Bronchial epithelial cell (primary cell): ENCODE measurements around the gene MYO1D. TPM values are rescaled to one million over a fixed set of nuclear protein-coding genes. Genes with fewer than 3 reads are reported as not detected.

Source experiments
- DNase-seq: peaks from one replicate; pipeline ENCODE4 v3.0.0-alpha.2; 2010; ENCODE audit warnings: low read depth
- FAIRE-seq: peaks from 2 replicates; lab custom pipeline; 2011; peaks lifted over from hg19 to GRCh38; lab: Jason Lieb, UNC
- H3K27me3 ChIP-seq: 2 replicates; pipeline ENCODE4 v1.5.1; 2011; ENCODE audit warnings: low read length; ENCODE audit not compliant: control insufficient read depth, insufficient read depth
- H3K36me3 ChIP-seq: 2 replicates; pipeline ENCODE4 v1.5.1; 2011; ENCODE audit warnings: low read length; ENCODE audit not compliant: control insufficient read depth, insufficient read depth
- H3K4me3 ChIP-seq: 2 replicates; pipeline ENCODE4 v1.5.1; 2011; ENCODE audit warnings: mild to moderate bottlenecking, low read depth, low read length, control low read depth
- total RNA-seq: library from RNA; depleted of rRNA; stranded (reverse); fragments of >200 nt; gene quantifications from 2 replicates; pipeline ENCODE4 v1.2.1, GENCODE V29; 2014
- TF ChIP-seq, protein P1 (sequence below): IDR thresholded peaks from 2 replicates; pipeline ENCODE4 v1.5.1; 2011; ENCODE audit warnings: mild to moderate bottlenecking, moderate library complexity, low read length, control low read depth, inconsistent platforms; ENCODE audit not compliant: insufficient read depth, severe bottlenecking

MYO1D gene
- total RNA-seq, 1 donor from 2014 or later, result 35.8 TPM

DNA sequence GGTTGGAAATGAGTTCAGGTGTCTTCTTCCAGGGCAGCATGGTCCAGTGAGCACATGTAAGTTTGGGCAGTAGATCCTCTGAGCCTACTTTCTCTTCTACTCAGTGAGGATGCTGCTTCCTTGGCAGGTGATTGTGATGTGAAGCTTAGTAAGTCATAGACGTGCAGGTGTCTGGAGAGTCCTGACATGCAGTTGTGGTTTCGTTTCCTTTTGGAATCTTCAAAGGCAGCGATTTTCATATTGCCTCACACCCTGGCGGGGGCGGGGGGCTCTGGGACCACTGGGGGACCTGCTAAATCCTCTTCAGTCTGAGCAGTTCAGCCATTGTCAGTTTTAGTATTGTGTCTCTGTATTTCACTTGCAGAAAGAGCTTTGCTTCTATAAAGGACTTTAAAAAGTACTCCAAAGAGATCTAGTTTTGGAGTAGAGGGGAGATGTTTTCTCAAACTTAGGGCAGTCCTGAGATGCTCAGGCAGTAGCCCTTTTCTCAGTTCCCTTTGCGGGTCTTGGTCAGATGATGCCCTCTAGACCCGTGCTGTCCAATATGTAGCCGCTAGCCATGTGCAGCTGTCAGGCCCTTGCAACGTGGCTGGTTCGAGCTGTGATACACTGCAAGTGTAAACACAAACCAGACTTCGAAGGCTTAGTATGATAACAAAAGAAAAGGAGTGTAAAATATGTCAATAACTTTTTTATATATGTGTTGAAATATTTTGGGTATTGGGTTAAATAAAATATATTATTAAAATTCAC, 394.2 kb downstream of the MYO1D start:
- FAIRE-seq (no peak), DNase-seq (no peak)
- Histone ChIP-seq H3K4me3 (no peak overlapping the region), H3K36me3 (peaks cover 11% of the 10 kb centered on the region), H3K27me3 (no peaks in the 10 kb centered on the region)
- TF ChIP-seq, protein P1, sequence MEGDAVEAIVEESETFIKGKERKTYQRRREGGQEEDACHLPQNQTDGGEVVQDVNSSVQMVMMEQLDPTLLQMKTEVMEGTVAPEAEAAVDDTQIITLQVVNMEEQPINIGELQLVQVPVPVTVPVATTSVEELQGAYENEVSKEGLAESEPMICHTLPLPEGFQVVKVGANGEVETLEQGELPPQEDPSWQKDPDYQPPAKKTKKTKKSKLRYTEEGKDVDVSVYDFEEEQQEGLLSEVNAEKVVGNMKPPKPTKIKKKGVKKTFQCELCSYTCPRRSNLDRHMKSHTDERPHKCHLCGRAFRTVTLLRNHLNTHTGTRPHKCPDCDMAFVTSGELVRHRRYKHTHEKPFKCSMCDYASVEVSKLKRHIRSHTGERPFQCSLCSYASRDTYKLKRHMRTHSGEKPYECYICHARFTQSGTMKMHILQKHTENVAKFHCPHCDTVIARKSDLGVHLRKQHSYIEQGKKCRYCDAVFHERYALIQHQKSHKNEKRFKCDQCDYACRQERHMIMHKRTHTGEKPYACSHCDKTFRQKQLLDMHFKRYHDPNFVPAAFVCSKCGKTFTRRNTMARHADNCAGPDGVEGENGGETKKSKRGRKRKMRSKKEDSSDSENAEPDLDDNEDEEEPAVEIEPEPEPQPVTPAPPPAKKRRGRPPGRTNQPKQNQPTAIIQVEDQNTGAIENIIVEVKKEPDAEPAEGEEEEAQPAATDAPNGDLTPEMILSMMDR, result no peak

DNA sequence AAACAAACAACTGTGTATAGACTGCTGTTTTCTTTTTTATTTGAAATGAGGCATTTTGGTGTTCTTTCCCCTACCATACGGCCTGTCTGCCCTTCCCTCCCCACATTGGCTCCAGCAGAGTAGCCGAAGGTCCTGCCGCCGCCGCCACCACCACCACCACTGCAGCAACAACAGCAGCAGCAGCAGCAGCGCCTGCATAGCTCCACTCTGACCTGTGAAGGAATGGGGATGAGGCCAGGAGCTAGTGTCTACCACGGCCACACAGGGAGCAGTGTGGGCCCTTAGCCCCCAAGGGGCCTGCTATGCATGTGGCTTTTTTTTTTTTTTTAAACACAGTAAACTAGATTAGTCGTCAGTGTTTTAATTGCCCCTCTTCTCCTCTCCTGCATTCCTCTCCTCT, 395.7 kb downstream of the MYO1D start:
- H3K36me3 ChIP-seq, result peaks cover 21% of the 10 kb centered on the region
- FAIRE-seq, result no peak

DNA sequence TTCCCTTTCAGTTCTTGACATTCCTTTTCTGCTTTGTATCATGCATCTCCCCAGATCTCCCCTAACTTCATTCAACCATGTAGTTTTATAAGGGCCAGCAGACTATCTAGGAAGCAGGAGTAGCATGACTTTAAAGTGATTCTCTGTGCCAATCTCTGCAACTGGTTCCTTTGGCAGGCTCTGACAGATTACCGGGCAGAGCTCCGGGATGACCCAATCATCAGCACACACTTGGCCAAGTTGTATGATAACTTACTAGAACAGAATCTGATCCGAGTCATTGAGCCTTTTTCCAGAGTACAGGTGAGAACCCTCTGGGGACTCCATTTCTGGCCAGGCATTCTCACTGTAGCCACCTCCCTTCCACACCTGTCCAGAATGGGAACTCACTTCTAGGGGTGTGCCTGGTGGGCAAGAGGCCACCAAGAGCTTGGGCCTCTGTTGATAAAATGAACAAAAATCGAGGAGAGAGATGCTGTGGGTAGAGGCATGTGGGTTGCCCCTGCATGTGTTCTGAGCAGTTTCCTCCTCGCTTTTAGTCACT, 397.8 kb downstream of the MYO1D start:
- FAIRE-seq (no peak), DNase-seq (no peak)
- no peak overlapping the region for H3K4me3 ChIP-seq
- H3K27me3 ChIP-seq, result no peaks in the 10 kb centered on the region
- TF ChIP-seq, protein P1, result no peak
- H3K36me3 ChIP-seq, result peaks cover 30% of the 10 kb centered on the region

More for the DNA sequence above, 395.7 kb downstream of the MYO1D start:
- Histone ChIP-seq H3K27me3 (no peaks in the 10 kb centered on the region), H3K4me3 (no peak overlapping the region)
- no peak for DNase-seq
- TF ChIP-seq, protein P1, result no peak

DNA sequence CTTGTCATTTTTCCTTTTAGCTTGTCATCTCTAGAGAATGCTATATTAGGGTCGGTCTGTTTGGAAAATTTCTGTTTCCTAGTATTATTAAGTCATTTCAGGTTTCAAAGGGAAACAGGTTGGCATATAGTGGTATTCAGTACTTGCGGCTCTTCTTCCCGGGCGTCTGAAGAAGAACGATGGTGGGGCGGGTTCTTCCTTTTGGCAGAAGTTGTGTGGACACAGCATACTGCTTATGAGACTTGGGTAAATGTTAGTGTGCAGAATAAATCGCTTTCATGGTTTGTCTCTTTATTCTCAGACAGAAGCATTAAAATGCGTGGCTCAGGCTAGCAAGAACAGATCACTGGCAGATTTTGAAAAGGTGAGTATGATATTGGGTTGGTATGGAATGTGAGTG, 399.7 kb downstream of the MYO1D start:
- H3K36me3 ChIP-seq, result peaks cover 37% of the 10 kb centered on the region
- no peak overlapping the region for H3K4me3 ChIP-seq
- DNase-seq (no peak), FAIRE-seq (no peak)
- TF ChIP-seq, protein P1, result no peak
- no peaks in the 10 kb centered on the region for H3K27me3 ChIP-seq

DNA sequence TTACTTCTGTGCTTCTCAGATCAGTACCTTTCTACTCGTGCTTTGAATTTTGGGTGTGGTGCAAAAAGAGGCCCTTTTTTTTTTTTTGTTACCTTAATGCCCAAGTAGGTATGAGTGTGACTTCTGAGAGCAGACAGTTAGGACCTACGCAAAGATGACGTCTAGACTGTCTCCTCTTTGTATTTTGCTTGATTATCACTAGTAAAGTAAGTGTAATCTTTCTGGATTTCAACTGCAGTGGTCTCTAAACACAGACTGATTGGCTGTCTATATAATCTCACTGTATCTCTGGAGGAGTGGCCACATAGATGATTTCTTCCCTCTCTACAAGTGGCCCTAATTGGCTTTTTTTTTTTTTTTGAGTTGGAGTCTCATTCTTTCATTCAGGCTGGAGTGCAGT, 401.7 kb downstream of the MYO1D start:
- Histone ChIP-seq H3K27me3 (no peaks in the 10 kb centered on the region), H3K4me3 (no peak overlapping the region), H3K36me3 (peaks cover 37% of the 10 kb centered on the region)
- TF ChIP-seq, protein P1, result no peak
- FAIRE-seq (no peak), DNase-seq (no peak)
